Activated effector memory CD4-positive, alpha-beta T cell treated with Interleukin-2 at 50 U/mL for 16 hours (primary cell): Measurements from ENCODE around the gene PKN2.

Source experiments
- DNase-seq: peaks from one replicate; pipeline ENCODE4 v3.0.0-alpha.2; 2020

The PKN2 gene

DNA sequence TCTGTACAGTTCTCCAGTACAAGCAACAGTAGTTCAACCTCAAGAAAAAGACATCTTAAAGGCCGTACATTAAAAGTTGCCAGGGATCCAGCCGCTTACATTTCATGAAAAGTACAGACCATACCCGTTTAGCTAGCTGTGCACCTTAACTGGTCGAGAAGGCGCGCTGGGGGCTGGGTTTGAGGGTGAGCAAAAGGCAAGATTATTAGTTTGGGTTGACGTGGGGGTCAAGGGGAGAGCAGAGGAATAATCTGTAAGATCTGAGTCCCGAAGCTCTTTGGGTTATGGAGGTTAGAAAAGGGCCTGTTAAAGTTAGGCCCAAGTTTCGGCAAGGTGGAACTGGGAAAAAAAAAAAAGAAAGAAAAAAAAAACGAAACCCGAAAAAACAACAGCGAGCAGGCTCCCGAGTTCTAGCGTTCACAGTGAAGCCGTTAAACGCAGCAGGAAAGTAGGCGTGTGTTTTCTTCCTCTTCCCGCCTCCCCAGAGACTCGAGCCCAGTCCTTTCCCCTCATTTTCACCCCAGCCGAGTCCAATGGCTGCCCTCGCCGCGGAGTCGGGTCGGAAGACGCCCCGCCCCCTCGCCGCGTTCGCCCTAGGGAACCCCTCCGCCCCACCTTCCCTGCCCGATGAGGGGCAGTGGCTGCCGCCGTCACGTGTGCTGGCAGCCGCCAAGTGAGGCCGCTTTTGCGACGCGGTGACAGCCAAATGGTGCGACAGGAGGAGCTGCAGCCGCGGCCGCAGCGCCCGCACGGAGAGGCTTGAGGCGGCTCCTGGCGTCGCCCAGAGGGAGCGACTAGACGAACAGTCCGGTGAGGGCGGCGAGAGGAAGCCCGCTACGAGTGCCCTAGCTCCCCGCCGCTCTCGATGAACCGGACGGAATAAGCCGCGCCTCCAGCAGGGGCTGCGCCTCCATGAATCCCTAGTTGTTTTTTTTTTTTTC is at the start of gene PKN2:
Gene PKN2, plus strand, starts transcription at position 733 of the 941 bp plus-strand sequence. CDS start 308 bp downstream, outside the sequence.
- peak; percentile 96 for DNase-seq

DNA sequence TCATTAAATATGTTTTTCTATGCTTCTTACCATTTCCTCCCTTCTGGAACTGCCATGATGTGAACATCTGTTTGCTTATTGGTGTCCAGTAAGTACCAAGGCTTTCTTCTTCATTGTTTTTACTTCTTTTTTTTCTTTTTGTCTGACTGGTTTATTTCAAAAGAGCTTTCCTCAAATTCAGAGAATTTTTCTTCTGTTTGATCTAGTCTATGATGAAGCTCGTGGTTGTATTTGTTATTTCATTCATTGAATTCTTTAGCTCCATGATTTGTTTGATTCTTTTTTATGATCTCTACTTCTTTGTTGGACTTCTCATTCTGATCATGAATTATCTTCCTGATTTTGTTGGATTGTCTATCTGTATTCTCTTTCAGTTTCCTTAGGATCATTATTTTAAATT is 49.5 kb upstream of the PKN2 start:
- DNase-seq: no peak

DNA sequence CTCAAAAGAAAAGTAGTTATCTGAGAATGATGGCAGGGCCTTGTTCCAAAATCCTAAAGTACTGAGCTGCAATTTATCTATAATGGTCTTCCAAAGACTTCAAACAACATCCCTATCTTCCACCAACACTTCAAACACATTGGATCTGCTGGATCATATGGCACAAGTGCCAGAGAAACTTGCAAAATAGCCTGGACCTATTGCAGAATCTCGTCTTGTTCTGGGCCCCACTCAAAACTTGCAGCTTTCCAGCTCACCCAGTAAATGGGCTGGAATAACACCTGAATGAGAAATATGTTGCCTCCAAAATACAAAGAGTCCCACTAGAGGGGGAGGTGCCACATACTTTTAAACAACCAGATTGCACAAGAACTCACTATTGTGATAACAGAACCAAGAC is 44.0 kb upstream of the PKN2 start:
- no peak for DNase-seq

- DNase-seq: no peak
Measured at GRCh38 chr1:88645886-88646285, 38.2 kb upstream of the PKN2 start.

GRCh38 chr1:88646476-88647248 is 37.4 kb upstream of the PKN2 start:
- DNase-seq: no peak

DNA sequence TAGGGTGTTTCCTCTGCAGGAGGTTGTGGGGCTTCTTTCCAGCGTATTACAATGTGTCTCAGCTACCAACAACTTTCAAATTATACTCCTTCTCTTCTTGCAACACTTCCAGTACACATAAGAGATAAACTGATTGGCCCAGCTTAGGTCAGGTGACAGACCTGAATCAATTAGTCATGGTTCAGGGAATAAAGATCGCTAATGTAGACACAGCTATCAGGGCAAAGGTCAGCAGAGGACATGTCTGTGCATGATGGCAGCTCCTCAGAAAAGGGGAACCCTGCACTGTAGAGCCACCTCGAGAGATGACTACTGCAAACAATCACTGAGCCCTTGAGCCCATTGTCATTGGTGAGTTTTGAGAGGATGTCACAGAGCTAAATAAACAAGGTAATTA is 36.8 kb upstream of the PKN2 start:
- DNase-seq: no peak

DNA sequence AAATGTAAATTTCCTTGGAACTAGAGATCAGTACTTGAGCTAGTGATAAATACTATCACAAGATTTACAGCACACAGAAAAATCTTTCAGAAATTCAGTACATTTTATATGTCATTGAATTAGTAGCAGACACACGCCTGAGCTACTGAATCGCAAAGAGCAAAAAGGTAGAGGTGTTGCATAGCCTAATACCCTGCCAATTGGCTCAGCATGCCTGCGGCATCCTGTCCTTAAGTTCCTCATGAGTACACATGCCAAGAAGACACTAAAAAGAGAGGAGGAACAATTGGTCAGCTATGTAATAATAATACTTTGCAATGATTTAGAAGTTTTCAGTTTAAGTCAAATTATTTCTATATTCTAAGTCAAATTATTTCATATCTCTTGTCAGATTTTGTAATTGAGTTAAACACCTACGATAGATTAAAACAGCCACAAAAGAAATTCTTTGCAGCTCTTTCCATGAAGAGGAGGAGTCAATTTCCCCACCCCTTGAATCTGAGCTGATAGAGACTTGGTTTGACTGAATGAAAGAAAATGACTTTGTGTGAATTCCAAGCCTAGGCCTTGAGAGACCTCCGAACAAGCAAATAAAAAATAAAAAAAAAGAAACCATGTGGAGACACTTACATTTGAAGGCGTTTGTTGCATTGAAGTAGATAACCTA is 36.2 kb upstream of the PKN2 start:
- DNase-seq: no peak

DNA sequence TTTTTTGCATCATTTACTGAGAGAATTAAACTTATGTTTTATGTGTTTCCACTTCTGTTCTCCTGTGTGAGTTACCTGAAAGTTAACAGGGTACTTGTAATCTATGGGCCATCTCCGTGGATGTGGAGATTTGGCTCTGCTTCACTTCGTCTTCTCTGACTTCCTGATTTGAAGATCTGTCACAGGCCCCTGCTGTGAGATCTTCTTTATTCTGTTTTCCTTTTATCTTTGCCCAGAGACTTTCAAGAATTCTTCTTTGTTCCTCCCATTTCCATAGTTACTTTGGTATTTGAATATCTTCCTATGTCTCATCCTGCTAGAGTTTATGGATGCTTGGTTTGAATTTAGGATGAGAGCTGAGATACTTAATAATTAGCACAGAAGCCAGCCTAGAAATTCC is 35.4 kb upstream of the PKN2 start:
- DNase-seq: no peak

GRCh38 chr1:88649932-88650331 is 34.1 kb upstream of the PKN2 start:
- no peak for DNase-seq

DNA sequence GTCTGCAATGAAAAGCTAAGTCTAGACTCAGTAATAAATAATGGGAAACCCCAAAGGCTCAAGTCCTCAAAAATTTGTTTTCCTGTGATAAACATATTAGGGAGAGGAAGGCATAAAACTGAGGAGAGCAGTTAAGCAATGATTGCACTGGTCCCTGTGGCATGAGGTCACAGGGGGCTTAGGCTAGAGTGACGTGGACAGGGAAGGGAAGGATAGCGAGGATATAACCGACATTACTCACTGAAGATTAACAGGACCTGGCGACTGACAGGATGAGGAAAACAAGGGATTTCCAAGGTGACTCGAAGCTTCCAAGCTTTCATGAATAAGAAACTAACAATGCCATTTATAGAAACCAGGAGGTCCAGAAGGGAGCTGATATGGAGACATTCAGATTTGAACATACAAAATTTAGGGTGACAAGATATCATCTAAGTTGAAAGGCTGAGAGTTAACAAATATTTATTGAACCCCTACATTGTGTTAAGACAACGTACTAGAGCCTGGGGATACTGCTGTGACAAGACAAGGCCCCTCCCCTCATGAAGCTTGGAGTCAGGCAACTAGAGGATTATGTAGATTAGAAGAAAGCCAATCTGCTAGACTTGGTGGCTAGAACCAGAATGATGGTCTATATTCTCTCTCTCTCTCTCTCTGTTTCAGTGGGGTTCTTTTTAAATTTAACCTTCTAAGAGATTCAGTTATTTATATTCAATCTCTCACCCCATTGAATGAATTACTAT is 33.2 kb upstream of the PKN2 start:
- DNase-seq: no peak

GRCh38 chr1:88655140-88655539 is 28.9 kb upstream of the PKN2 start:
- no peak for DNase-seq

DNA sequence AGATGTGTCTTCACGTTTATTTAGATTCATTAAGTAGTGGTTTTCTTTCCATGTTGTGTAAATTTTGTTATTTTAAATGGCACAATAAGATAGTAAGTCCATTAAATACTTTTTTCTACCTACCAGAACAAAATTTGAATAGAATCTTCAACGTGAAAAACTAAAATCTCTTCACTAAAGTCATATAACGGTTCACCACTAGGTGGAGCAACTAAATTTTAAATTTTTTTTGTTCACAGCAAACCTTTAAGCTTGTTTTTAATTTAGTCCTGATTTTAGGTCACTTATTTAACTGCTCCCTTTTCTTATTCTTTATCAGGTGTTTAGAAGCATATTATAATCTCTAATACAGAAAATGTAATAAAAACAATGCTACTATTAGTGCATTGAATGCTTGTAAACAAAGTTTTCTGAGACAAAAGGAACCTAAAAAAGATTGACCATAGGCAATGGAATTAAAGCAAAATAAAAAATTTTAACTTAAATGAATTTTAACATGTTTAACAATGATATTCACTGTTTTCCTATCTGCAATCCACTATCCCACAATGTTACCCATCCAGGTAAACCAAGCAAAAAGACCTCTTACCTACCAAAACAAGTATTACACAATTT is 28.3 kb upstream of the PKN2 start:
- DNase-seq: no peak

GRCh38 chr1:88658419-88658818 is 25.7 kb upstream of the PKN2 start:
- no peak for DNase-seq

DNA sequence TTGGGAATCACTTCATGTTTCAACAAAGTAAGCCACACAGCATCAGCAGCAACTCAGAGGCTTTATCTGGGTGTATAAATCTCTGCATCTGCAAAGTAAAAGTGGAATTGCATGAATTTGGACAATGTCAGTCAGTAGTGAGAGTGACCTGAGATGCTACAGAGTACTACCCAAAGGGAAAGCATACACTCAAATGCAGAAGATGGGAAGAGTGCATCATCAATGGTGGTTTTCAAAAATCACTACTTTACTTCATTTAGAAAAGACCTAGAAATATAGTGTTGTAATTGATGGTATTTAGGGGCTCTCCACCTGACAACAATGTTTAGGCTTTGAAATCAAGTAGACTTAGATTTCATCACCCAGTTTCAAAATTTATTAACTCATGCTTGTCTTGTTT is 24.5 kb upstream of the PKN2 start:
- DNase-seq: no peak

DNA sequence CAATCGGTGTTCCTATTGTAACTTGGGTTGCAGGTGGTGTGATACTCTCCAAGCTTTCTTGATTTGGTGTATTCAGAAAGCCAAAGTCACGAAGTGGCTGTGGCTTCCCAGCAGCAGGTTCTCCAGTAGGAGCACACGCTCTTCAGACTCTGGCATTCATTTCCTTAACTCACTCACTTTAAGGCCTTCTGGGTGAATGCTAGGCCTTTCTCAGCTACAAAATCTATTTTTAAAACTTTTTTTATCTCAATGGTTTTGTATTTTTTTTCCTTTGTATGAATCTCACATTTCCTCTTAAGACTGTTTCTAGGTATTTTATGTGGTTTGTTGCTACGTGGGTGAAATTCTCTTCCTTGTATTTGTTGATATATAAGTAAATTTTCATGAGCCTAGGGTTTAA is 22.9 kb upstream of the PKN2 start:
- DNase-seq: no peak

DNA sequence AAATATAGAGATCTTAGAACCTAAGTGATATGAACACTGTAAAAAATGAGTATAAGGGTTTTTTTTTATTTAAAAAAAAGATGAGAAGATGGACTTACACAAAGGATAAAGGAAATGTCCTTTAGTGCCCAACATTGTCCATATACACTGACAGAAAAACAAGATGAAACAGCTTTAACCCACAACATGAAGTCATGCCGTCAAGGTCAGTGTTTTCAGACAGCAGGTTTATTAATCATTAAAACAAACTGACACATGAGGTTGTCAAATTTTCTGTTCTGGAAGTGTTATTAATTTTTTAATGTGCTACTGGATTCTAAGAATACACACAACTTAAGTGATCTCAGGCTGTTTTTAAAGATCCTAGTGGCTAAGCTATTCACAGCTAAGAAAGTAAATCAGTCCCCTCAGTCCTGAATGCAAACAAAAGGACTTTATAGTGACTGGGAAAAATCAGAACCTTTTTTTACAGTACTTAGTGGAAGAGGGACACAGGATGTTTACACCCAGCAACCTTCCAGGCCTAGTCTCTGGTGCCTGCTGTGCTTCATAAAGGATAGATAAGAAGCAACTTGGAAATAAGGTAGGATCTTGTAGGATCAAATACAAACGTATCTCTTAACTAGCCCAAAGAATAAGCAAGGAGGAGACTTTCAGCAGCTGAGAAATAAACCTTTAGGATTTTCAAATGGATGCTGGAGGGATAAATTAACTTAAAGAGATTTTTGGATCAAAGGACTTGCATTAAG is 21.9 kb upstream of the PKN2 start:
- DNase-seq: no peak

GRCh38 chr1:88662723-88663122 is 21.4 kb upstream of the PKN2 start:
- no peak for DNase-seq

DNA sequence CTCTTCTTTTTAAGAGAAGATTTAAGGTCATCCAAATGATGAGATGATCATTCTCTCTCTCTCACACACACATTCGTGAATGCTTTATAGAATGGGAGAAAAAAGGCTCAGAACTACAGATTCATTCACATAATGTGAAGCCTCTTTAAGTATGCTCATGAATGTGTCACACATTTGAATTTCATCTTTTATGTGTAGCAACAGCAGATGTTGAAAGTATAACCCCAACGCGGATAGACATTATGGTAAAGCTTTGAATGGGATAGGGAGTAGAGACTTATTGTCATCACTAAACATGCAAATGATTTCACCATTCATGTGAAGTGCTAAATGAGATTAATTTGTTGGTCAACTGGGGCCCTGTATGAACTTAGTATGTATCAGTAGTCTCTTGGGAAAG is 15.7 kb upstream of the PKN2 start:
- DNase-seq: no peak

GRCh38 chr1:88670462-88670861 is 13.6 kb upstream of the PKN2 start:
- no peak for DNase-seq

- DNase-seq: no peak
Measured at GRCh38 chr1:88673446-88673845, 10.6 kb upstream of the PKN2 start.

DNA sequence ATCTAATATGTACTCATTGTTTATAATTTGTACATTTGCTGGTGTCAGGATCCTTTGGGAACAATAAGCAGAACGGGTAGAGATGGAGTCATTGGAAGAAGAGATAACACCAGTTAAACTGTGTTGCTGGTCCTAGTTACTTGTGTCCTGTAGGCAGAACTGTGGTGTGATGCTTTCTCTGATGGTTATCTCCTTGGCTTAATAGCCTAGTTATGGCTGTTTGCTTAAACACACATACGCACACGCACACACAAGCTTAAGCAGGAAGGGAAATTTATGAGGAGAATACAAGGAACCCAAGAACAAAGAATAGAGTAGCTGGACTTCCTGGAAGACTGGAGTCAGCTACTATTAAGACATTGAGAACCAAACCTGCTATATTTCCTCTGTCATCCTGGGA is 5.7 kb upstream of the PKN2 start:
- DNase-seq: no peak

DNA sequence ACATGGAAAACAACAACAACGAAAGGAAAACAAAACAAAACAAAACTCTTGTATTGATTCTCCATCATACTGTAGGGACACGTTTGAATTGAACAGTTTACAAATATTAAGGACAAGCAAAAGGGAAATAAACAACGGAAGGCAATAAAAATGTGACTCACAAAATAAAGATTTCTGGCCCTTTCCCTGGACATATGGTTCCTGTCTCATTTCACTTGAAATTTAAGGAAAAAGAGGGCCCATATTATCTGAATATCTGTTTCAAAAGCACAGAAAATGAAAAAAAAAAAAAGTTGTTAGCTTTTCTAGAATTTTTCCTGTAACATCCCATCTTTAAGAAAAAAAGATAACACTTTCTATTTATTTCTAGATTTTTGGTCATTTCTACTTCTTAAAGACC is 3.6 kb upstream of the PKN2 start:
- no peak for DNase-seq
